GM21529 (cell line): ENCODE data around the gene ATP13A2.

Experiments
- ATAC-seq: cut with Tn5 transposase; IDR thresholded peaks from one replicate; pipeline ENCODE4 v1.9.1; 2021; ENCODE audit not compliant: unreplicated experiment

Gene ATP13A2

DNA sequence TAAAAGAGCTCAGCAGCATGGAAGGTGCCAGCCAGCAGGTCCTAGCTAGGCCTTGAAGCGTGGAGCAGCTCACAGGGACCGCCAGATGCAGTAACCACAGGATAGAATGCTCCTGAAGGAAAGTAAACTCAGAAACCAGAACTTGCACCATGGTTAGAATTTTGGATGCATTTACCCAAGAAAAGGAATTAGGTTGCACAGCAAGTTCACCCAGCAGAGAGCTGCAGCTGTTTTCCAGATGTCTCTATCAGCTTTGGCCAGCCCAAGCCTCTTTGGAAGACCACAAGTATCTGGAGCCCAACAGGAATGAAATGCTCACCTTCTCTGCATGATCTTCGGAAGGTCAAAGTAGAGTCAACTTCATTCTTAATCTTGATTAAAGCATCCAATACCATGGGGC is 21.0 kb upstream of the ATP13A2 start:
- no peak for ATAC-seq

DNA sequence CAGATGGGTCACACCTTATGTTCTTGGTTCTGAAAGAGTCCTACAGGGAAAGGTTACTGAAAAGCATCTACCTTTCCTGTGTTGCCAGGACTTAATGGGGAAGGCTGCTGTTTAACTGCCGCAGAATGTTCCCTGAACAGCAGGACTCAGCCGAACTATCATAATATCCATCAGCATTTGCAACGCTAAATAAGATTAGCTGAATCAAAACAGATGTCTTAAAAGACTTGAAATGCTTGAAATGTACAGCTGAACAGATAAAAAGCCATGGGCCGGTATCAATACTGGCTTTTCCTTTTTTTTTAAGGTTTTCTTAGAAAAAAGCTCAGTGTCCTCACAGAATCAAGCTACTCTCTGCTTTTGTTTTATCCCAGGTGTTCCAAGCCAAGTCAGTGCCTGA is 19.7 kb upstream of the ATP13A2 start:
- ATAC-seq, result no peak

DNA sequence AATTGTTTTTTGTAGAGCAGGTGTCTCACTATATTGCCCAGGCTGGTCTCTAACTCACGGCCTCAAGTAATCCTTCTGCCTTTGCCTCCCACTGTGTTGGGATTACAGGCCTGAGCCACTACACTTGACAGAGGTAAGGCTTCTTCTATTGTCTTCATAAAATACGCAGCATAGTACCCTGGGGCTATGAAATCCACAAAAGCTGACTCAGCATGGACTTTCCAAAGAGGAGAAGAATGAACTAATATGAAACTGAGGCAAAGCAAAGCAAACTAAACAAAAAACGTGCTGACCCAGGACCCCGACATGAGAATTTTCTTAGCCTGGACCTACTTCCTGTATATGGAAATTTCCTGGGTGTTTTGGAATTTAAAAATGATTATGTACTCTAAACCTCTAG is 18.5 kb upstream of the ATP13A2 start:
- no peak for ATAC-seq

DNA sequence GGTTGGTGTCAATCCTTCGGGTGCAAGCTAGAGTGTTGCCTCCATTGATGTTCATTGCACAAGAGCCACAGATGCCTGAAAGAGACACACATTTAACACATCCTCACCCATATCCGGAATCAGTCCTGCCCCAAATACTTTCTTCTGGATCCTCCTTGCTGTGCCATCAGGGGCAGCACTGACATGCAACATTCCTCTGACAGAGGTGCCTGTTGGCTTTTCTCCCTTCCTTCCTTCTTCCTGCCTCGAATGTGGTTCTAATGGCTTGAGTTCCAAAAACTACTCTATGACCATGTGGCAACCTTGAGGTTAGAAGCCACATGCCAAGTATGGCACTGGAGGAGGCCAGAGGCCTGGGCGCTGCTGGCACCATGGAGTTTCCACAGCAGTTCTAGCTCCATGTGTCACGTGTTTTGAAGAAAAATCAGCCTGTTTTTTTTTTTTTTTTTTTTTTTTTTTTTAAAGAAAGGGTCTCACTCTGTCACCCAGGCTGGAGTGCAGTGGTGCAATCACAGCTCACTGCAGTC is 17.0 kb upstream of the ATP13A2 start:
- no peak for ATAC-seq

DNA sequence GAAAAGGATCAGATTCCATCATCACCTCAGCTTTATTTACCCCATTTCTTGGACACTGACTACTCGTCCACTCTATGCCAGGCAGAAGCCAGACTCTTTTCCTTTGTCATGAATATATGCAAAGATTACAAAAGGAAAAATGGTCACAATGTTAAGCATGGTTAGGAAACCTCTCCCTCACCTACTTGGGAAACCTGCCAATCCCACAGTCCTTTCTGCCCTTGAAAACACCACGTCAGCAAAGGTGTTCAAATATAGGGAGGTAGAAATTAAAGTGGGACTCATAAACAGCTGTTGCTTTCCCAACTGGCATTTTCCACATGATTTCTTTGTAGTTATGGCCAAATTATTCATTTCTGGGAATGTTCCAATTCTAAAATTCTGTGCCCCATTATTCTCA is 16.2 kb upstream of the ATP13A2 start:
- ATAC-seq, result no peak

DNA sequence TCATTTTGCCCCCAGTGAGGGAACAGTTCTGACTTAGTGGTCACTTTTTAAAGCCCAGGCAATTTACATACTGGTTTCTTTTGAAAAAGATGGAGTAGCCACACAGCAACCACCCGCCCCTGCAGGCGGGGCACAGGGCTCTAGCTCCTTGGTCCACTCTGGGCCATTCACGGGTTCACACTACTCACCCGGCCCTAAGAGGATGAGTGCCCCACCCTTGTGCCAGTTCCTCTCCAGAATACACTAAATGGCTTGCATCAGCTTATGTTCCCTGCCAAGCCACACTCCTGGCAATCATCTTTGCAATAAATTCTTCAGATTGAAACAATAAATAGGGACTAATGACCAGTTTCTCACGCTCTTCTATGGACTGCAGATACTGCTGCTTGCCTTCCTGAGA is 15.7 kb upstream of the ATP13A2 start:
- ATAC-seq, result no peak

DNA sequence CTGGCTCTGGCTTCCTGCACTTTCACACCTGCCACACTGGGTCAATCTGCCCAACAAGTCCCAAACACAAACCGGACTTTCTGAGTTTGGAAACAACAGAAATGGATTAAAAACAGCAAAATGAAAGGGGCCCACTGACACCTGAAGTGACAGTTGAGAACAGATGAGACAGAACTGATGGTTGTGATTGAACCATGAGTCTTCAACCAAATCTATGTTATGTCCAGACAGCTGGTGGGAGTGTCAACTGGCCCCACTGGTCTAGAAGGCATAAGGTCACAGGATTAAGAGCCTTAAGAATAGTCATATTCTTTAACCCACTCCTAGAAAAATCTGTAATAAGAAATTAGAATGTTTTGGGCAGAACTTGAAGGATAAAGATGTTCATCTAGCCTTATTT is 13.0 kb upstream of the ATP13A2 start:
- no peak for ATAC-seq

DNA sequence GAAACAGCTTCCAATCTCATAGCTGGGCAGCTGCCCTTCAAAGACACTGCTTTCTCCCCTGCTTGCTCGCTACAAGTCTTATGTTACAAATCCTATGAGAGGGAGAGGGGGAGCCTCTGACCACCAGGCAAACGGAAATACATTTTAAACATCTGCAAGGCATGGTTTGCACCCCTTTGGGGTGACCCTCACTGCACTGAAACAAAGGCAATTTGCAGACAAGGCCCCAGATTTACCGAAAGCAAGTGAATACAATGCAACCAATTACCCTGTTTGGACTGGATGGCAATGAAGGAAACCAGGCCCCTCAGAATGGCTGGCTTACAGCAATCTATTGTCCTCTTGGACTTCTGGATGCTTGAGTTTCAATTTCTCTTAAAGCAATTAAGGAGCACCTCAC is 11.8 kb upstream of the ATP13A2 start:
- no peak for ATAC-seq

DNA sequence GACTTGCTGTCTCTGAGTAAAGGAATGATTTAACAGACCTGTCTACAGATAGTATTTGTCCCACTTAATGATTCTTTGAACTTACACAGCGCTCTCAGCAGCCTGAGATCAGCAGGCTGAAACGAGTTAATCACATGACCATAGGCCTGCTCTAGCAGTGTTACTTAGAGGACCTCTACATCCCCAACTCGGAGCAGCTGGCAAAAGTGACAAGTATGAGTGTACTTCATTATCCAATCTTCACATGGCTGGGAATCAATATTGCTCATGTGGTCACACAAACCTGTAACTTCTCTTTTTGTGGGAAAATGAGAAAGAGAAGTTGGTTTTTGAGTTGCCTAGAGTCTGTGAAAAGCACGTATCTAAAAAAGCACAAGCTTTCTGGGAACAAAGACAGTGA is 11.4 kb upstream of the ATP13A2 start:
- no peak for ATAC-seq

DNA sequence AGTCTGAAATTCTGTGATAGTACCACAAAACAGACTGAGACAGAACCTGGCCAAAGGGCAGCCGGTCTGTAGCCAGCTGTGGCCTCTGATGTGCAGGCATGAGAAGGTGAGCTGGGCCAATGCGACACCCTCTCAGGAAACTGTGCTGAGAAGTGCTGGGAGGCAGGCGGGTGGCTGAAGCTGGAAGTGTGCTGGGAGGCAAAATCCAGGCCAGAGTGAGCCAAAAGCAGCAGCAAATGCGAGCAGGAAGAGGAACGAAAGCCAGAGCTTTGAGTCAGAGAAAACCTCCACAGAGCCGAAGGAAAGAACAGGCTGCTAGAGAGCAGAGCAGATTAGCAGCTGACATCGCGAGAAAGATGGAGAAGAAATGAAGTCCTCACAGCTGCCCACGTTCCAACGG is 10.2 kb upstream of the ATP13A2 start:
- no peak for ATAC-seq

DNA sequence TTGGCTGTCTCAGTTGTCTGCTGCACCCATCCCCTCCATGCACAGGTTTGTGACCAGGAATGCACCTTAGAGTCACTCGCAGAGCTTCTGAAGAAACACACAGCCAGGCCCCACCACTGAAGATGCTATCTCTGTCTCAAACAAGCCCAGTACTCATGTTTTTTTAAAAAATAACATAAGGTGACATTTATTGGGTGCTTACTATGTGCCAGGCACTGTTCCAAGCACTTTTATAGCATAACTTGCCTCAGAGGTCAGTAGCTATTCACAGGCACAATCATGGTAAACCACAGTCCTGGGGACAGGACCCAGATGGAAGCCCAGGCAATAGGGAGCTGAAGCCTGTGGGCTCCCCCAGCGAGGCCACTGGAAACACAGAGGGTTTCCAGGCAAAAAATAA is 8.8 kb upstream of the ATP13A2 start:
- no peak for ATAC-seq

DNA sequence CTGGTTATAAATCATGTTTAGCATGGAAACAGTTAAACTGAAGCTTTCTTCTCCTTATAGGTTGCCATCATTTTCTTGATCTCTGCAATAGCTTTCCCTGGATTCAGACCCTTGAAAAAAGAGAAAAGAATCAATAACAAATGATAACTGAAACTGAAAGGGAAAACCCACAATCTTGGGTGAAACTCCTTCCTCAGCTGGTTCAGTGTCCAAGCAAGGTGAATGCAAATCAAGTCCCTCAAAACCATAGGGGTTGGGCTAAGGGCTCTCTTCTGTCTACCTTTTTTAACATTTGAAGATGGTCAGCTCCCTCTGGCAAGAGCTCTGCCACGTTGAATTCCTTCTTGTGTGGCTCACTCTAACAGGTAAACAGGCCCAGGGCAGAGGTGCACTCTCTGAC is 7.1 kb upstream of the ATP13A2 start:
- no peak for ATAC-seq

DNA sequence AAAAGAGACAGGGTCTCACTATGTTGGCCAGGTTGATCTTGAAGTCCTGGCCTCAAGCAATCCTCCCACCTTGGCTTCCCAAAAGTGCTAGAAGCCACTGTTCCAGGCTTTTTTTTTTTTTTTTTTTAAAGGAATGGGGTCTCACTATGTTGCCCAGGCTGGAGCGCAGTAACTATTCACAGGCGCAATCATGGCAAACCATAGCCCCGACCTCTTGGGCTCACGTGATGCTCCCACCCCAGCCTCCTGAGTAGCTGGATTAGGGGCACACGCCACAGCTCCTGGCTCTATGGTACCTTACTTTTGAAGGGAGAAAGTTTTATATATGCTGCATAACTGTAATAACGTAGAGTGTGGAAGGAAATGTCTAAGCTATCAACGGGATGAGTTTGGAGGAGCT is 5.7 kb upstream of the ATP13A2 start:
- ATAC-seq, result no peak

DNA sequence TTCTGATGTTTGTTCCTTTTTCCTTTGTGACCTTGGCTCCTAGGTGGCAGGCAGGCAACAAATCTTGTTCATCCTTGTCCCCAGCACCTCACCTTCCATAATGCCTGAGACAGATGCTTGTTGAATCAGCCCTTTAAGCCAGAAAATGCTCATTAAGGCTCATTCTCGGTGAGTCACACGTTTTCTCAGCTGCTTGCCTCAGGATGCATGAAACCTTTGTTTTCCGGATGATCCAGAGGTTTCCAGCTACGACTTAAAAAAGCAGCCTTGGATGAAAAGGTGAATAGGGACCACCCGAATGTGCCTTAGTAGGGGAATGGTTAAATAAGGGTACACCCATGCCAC is 4.6 kb upstream of the ATP13A2 start:
- no peak for ATAC-seq

DNA sequence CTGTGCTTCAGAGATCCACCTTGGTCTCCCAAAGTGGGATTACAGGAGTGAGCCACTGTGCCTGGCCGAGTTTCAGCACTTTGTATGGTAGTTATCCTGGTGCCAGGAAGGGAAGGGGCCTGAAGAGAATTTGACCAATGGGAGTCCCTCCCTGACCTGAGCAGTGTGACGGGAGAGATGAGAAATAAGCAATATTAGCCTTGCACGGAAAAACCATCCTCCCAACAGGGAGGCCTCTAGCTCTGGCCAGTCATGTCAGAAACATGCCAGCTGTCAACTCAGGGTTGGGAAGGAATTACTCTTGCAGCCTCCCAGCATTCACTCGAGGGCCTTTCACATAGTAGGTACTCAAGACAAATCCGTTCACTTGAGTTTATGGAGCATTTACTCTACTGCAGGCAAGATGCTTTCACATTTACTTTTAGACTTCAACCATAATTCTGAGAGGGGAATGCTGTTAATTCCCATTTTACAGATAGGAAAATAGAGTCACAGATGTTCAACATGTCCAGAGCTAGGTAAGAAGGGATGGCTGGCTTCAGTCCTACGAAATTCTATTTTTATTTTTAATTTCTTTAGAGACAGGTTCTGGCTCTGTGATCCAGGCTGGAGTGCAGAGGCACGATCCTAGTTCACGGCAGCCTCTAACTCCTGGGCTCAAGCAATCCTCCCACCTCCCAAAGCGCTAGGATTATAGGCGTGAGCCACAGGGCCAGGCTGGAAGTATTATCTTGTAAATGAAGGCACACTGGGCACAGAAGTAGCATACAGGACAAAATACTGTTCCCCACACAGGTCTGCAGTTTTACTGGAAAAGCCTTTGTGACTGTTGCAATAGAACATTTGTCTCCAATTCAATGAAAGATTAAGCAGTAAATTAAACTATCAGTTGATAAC is 3.2 kb upstream of the ATP13A2 start:
- ATAC-seq, result no peak

DNA sequence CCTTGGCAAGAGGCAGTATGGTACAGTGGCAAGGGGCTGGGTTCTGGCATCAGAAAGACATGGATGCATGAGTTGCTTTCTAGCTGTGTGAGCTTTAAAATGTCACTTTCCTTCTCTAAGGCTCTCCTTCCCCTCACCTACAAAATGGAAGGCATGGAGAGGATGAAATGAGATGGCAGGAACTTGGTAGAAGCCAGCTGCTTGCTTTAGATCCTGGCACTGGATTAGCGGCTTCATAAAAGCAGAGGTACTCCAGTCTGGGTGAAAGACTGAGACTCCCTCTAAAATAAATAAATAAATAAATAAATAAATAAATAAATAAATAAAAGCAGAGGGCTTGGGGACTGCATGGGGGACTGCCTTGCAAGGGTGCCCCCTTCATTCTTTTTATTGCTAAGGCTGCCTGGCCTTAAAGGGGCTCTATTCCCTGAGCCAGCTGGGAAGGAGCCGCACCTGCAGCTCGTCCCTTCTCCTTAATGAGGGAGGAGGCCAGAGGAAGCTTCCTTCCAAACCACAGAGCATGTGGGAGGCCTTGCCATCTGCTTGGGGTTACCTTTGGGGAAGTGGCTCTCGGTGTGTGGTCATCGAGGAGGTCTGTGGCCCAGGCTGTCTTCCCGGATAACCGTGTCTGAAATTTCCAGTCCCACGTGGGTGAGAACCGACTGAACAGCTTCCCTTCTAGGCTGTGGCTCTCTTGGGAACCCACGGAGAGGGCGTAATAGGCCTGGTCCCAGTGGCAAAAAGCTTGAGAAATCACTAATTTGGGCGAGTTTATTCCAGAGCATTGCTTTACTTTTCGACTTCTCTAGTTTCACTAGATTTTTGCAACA is 2.0 kb upstream of the ATP13A2 start:
- no peak for ATAC-seq

DNA sequence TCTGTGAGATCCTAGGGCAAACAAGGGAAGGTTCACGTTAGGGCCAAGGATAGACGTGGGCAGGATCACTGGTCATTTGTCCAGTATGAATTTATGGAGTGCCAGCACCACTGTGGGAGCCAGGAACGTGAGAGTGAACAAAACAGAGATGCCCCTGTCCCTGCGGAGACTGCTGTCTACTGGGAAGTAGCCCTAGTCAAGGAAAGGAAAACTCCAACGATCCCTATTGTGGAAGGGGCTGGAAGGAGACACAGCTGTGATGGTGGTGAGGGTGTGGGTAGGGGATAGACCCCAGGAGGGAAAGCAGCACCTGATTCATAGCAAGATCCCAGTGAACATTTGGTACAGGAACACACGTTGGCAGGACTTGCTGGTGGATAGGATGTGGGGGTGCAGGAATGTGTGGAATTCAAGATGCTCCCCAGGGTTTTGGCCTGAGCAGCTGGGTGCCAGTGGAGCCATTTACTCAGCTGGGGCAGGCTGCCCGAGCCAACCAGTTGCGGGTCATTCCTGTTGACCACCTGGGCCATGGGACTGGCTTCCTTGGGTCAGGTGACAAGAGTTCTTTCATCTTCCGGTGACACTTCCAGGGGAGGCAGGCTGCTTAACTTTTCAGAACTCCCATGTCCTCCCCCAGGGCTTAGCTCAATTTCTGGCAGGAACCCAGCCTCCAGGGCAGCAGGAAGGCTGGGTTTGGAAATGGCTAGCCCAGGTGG is 1.2 kb upstream of the ATP13A2 start:
- no peak for ATAC-seq

DNA sequence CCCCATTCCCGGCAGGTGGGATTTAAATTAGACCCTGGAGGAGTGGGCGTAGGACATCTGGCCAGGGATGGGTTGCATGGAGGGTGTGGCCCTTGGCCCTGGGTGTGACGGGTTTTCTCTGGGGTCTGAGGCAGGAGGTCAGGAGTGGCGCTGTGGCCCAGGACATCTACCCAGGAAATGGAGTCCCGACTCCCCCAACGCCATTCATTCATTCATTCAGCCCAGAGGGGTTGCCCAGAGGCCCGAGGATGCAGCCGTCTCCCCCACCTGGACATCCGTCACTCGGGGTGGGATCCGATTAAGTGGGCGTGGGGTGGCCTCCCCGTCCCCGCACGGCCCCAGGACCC is 663 bp downstream of the ATP13A2 start:
- ATAC-seq, result no peak

DNA sequence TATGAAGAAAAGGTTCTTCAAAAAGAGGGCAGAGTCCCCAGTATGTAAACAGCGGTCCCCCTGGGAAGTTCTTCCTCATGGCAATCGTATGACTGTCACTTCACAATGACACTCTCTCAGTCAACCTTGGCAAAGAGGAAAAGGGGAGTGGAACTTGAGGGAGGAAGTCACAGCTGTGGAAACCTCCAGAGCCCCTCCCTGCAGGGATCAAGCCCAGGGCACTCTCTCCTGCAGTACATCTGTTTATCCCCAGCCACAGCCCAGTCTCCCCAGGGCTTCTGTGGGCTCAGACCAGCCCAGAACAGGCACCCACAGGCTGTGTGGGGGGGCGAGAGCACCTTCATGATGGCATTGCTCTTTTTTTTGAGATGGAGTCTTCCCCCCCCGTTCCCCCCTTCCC is 2.0 kb downstream of the ATP13A2 start:
- no peak for ATAC-seq

DNA sequence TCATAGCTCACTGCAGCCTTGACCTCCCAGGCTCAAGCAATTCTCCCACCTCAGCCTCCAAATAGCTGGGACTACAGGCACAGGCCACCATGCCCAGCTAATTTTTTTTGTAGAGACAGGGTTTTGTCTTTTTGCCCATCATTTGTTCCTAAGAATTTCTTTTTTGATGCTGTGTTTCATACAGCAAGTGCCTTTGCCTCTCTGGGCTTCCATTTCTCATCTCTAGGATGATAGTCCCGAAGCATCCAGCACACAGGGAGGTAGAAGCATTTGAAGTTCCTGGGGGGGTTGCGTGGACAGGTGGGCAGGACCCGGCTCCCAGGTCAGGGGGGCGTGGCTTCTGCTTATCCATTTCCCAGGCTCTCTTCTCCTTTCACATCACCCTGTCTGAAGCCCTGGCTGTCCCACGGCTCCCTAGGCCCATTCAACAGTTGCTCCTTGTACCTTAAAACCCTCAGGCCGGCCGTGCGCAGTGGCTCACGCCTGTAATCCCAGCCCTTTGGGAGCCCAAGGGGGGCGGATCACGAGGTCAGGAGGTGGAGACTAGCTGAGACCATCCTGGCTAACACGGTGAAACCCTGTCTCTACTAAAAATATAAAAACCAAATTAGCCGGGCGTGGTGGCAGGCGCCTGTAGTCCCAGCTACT is 3.4 kb downstream of the ATP13A2 start:
- no peak for ATAC-seq

DNA sequence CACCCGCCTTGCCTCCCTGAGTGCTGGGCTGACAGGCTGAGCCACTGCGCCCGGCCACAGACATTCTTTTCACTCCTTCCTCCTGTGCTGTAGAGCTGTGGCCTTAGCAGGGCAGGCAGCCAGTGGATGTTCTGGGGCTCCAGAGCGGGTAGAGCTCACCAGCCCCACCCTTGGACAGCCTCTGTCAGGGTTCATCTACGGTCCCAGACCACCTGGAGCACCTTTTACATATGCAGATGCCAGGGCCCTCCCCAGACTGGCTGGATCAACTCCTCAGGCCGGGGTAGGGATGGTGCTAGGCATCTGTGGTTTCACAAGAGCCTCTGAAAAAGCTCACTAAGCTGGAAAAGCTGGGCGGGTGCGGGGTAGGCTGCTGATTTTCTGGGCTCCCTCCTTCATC is 4.6 kb downstream of the ATP13A2 start:
- no peak for ATAC-seq
